DND-41 (cell line): Measurements from ENCODE around the gene XAGE2.

Source experiments
- EZH2 ChIP-seq: IDR thresholded peaks from 3 replicates; pipeline ENCODE4 v1.6.1; 2012; ENCODE audit warnings: borderline replicate concordance, low read depth, mild to moderate bottlenecking, moderate library complexity, low read length, inconsistent platforms; ENCODE audit not compliant: severe bottlenecking
- TF ChIP-seq, protein P1 (sequence below): IDR thresholded peaks from 2 replicates; pipeline ENCODE4 v1.5.1; 2012; ENCODE audit warnings: borderline replicate concordance, low read length, moderate library complexity, mild to moderate bottlenecking; ENCODE audit not compliant: poor library complexity, severe bottlenecking; ENCODE audit errors: extremely low read depth

DNA sequence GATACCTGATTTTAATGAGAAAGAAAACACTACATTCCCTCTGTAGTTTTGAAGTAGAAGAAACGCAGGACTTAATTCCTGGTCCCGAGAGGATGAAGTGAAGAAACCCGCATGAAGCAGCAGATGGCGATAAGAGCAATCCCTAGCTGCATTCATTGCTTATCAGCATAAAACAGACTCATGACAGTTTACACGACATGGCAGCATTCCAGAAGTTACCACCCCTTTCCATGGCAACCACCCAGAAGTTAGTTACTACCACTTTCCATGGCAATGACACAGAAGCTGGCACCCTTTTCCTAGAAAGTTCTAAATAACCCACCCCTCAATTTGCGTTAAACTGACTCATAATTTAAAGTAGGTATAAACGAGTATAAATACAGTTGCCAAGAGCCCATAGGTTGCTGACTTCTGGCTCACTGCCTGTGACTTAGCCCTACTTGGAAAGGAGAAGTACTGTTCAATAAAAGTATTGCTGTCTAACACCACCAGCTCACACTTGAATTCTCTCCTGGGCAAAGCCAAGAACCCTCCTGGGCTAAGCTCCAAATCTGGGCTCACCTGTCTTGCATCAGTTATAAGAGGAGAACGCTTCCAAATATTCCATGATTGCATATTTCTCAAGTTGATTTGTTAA, 5.5 kb upstream of the XAGE2 start:
- TF ChIP-seq, protein P1, sequence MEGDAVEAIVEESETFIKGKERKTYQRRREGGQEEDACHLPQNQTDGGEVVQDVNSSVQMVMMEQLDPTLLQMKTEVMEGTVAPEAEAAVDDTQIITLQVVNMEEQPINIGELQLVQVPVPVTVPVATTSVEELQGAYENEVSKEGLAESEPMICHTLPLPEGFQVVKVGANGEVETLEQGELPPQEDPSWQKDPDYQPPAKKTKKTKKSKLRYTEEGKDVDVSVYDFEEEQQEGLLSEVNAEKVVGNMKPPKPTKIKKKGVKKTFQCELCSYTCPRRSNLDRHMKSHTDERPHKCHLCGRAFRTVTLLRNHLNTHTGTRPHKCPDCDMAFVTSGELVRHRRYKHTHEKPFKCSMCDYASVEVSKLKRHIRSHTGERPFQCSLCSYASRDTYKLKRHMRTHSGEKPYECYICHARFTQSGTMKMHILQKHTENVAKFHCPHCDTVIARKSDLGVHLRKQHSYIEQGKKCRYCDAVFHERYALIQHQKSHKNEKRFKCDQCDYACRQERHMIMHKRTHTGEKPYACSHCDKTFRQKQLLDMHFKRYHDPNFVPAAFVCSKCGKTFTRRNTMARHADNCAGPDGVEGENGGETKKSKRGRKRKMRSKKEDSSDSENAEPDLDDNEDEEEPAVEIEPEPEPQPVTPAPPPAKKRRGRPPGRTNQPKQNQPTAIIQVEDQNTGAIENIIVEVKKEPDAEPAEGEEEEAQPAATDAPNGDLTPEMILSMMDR = no peak
- TF ChIP-seq EZH2 = no peak
